HL-60 (cell line): Measurements from ENCODE around the gene VPREB3.

Experiments used
- DNase-seq, 2 experiments: peaks; one replicate each; pipeline ENCODE4 v3.0.0-alpha.2; 2010 to 2020; ENCODE audit warnings: low read depth in 1 of 2, low spot score in 1 of 2
- H3K27ac ChIP-seq: fragments of 250-450 bp; sonication (Bioruptor Pico); replicated peaks from 2 replicates; pipeline ENCODE4 v1.5.1; 2020; ENCODE audit warnings: mild to moderate bottlenecking, moderate library complexity
- H3K27me3 ChIP-seq: fragments of 250-450 bp; sonication (Bioruptor Pico); 2 replicates; pipeline ENCODE4 v1.5.1; 2021; ENCODE audit warnings: mild to moderate bottlenecking, moderate library complexity; ENCODE audit not compliant: insufficient read depth, poor library complexity, severe bottlenecking
- H3K4me3 ChIP-seq: replicated peaks from 2 replicates; pipeline ENCODE4 v1.5.1; 2011; ENCODE audit warnings: mild to moderate bottlenecking, control low read depth, low read length; ENCODE audit not compliant: insufficient read depth
- CTCF ChIP-seq: IDR thresholded peaks from one replicate; pipeline ENCODE4 v1.5.1; 2011; ENCODE audit warnings: low read length, control low read depth, inconsistent platforms; ENCODE audit not compliant: insufficient read depth
- GABPA ChIP-seq: IDR thresholded peaks from 2 replicates; pipeline ENCODE4 v1.6.1; 2012; ENCODE audit warnings: low read depth
- POLR2AphosphoS5 ChIP-seq: IDR thresholded peaks from 2 replicates; pipeline ENCODE4 v1.6.1; 2012; ENCODE audit warnings: low read depth
- REST ChIP-seq: IDR thresholded peaks from 2 replicates; pipeline ENCODE4 v1.6.1; 2012; ENCODE audit warnings: low read depth; ENCODE audit not compliant: insufficient replicate concordance
- SPI1 ChIP-seq: IDR thresholded peaks from 2 replicates; pipeline ENCODE4 v1.6.1; 2012; ENCODE audit warnings: low read depth, mild to moderate bottlenecking, borderline replicate concordance

Gene VPREB3

GRCh38 chr22:23756891-23757290 lies 2.7 kb upstream of the VPREB3 start:
- no peak overlapping the region for H3K4me3 ChIP-seq
- H3K27ac ChIP-seq = no peak overlapping the region

GRCh38 chr22:23755711-23756110 lies 1.5 kb upstream of the VPREB3 start:
- no peak for TF ChIP-seq POLR2AphosphoS5
- TF ChIP-seq GABPA = no peak
- no peak for TF ChIP-seq REST
- Histone ChIP-seq H3K27ac (no peak overlapping the region), H3K27me3 (no peaks in the 10 kb centered on the region)

More at GRCh38 chr22:23756891-23757290, 2.7 kb upstream of the VPREB3 start:
- no peaks in the 10 kb centered on the region for H3K27me3 ChIP-seq
- DNase-seq = peak in 1 of 2 experiments; percentile 16
- TF ChIP-seq GABPA (no peak), REST (no peak), SPI1 (peak; percentile 18; the same call in 1 of the 2 replicates)

DNA sequence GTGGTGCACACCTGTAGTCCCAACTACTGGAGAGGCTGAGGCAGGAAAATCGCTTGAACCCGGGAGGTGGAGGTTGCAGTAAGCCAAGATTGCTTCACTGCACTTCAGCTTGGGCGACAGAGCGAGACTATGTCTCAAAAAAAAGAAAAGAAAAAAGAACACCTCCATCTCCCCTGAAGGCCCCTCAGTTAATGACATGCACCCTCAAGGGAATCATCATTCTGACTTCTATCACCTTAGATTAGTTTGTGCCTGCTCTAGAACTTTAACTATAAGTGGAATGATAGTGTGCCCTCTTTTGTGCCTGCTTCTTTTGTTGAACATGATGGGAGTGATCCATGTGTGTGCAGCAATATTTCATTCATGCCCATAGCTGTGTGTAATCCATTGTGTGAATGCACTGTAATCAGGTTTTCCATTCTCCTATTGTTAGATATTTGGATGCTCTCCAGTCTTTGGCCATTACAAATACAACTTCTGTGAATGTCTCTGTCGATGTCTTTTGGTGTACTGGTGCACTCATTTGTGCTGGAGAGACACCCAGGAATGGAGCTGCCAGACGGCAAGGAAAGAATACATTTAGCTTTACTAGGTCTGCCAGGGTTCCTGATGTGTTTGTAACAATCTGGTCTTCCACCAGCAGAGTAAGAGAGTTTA lies 883 bp upstream of the VPREB3 start:
- no peak for TF ChIP-seq POLR2AphosphoS5
- no peak for TF ChIP-seq SPI1
- no peak for TF ChIP-seq REST
- no peak for TF ChIP-seq GABPA
- TF ChIP-seq CTCF = no peak
- Histone ChIP-seq H3K27ac (no peak overlapping the region), H3K4me3 (no peak overlapping the region), H3K27me3 (no peaks in the 10 kb centered on the region)
- DNase-seq = no peak

More at GRCh38 chr22:23755711-23756110, 1.5 kb upstream of the VPREB3 start:
- no peak overlapping the region for H3K4me3 ChIP-seq
- DNase-seq = no peak

DNA sequence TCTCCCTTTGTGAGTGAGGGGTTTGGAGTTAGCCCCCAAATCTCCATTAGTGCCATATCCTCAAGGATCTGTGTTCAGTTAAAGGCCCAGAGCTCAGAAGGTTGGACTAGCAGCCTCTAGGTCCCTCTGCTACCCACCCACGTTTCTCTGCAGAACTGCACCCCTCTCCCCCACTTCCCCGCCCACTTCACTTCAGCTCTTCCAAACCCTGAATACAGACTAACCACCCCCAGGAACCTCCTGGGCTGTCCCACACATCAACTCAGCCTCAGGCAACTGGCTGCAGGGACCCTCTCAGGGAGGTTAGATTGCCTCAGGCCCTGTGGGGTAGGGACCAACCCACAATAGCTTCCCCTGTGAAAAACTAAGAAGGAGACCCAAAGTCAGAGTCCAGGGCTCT lies 840 bp downstream of the VPREB3 start:
- DNase-seq = no peak
- Histone ChIP-seq H3K4me3 (no peak overlapping the region), H3K27ac (no peak overlapping the region), H3K27me3 (no peaks in the 10 kb centered on the region)
- no peak for TF ChIP-seq GABPA
